GM21528 (cell line): Measurements from ENCODE around the gene SIM2.
"Not testable (repeated sequence)": the region's sequence is repeated elsewhere in the genome, so short reads cannot be mapped to it uniquely, and the experiment has no call there.

Experiments
- ATAC-seq: cut with Tn5 transposase; IDR thresholded peaks from one replicate; pipeline ENCODE4 v1.9.1; 2021; ENCODE audit warnings: mild to moderate bottlenecking, moderate library complexity; ENCODE audit not compliant: unreplicated experiment, low FRiP score

SIM2 gene

DNA sequence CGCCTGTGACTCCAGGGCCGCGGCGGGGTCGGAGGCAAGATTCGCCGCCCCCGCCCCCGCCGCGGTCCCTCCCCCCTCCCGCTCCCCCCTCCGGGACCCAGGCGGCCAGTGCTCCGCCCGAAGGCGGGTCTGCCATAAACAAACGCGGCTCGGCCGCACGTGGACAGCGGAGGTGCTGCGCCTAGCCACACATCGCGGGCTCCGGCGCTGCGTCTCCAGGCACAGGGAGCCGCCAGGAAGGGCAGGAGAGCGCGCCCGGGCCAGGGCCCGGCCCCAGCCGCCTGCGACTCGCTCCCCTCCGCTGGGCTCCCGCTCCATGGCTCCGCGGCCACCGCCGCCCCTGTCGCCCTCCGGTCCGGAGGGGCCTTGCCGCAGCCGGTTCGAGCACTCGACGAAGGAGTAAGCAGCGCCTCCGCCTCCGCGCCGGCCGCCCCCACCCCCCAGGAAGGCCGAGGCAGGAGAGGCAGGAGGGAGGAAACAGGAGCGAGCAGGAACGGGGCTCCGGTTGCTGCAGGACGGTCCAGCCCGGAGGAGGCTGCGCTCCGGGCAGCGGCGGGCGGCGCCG, at the start of gene SIM2:
Gene SIM2, plus strand, starts transcription at position 135 of the 565 bp plus-strand sequence. CDS start 632 bp downstream, outside the sequence.
- ATAC-seq, result no peak

- no peak for ATAC-seq
Measured at GRCh38 chr21:36654324-36654723, 44.6 kb upstream of the SIM2 start.

DNA sequence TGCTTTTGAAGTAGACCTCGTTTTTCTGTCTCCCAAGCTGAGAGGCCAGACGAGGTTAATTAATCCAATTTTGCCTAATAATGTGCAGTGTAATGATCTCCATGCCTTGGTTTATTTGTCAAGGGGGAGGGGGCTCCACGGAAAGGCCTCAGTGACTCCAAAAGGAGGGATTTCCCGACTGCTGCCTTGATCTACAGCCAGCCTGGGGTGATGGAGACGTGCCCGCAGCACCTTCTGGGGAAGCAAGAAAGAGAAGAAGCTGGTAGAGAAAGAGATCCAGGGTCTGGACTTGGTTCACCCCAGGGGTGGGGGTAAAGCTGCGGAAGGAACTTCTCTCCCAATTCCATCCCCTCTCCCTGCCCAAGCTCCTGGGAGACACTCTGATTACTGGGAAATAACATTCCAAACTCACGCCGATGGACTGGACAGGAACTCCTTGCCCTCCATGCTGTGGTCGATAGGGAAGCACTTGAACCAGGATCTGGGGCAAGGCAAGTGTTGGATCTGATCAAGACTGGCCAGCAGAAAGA, 44.1 kb upstream of the SIM2 start:
- ATAC-seq, result no peak

- no peak for ATAC-seq
Measured at GRCh38 chr21:36656138-36656537, 42.8 kb upstream of the SIM2 start.

DNA sequence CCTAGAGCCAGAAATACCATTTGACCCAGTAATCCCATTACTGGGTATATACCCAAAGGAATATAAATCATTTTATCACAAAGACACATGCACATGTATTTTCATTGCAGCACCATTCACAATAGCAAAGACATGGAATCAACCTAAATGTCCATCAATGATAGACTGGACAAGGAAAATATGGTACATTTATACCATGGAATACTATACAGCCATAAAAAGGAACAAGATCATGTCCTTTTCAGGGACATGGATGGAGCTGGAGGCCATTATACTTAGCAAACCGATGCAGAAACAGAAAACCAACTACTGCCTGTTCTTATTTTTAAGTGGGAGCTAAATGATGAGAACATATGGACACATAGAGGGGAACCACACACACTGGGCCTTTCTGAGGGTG, 41.6 kb upstream of the SIM2 start:
- not testable (repeated sequence) for ATAC-seq

- no peak for ATAC-seq
Measured at GRCh38 chr21:36657999-36658398, 40.9 kb upstream of the SIM2 start.

DNA sequence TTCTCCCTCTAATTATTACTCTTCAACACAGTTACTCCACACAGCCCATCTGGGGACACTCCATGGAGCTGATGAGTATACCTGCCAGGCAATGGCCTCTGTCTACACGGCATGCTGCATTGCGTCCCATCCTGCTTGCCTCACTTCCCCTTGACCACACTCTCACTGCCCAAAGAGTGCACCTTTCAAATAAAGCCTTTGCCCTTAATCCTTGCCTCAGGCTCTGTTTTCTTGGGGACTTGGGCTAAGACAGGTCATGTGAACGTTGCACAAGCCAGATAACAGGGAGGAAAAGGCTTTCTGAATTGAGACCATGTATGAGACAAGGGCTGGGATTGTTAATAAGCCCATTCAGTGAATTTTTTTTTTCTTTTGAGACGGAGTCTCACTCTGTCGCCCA, 40.0 kb upstream of the SIM2 start:
- ATAC-seq, result no peak

- no peak for ATAC-seq
Measured at GRCh38 chr21:36661511-36662309, 37.2 kb upstream of the SIM2 start.

DNA sequence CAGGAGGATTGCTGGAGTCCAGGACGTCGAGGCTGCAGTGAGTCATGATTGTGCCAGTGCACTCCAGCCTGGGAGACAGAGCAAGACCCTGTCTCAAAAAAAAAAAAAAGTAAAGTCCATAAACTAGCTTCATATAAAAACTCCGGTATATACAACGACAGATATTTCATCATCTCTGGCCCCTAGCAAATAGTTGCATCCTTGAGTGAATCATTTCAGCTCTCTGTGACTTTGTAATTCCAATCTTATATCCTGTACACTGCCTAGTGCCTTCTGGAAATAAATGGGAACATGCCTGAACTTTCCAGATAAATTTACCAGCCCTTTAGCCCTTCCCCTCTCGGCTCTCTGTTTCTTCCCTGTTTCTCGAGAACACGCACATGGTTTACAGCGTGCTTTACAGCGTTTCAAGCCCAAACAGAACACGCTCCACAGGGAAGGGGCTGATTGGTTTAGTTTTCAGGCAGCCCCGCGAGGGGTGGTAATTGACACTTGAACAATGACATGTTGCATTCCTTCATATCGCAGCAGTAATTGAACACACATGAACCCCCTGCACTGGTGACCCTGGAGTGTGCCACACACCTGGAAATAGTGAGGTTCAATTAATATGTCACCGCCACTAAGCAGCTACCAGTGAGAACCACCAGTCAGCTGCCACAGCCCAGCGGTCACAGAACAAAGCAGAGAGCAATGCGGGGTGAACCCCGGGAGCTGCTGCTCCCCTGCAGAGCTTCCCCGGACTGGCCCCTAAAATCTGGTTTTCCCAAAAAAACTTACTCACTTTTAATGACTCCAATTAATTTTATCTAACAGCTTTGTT, 35.7 kb upstream of the SIM2 start:
- ATAC-seq, result no peak

GRCh38 chr21:36664662-36664990, 34.3 kb upstream of the SIM2 start:
- no peak for ATAC-seq

DNA sequence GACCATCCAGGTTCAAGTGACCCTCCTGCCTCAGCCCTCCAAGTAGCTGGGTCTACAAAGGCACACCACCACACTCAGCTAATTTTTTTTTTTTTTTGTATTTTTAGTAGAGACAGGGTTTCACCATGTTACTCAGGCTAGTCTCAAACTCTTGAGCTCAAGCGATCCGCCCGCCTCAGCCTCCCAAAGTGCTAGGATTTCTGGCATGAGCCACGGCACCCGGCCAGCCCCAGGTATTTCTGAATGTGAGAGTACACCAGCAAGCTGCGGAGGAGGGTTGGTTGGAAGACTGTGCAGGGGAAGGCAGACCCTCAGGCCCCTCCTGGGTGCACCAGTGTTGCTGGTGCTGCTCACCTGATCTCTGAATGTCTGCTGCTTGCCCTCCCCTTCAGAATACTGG, 33.1 kb upstream of the SIM2 start:
- ATAC-seq, result no peak

DNA sequence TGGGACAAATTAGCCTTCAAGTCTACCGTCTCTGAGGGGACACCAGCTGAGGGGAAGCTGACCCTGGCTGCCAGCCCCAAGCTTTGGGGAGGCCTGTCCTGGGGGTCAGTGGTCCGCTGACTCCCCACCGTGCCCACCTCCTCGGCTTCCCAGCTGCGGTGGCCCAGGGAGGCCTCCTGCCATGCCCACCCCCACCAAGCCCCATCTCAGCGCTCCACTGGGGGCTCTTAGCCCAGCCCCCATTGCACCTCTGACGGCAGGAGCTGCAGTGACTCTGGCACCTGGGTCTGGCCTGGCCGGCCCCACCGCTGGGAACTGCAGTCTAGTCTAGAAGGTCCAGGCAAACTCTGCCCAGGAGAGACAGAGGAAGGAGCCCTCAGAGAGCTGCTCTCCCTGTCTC, 30.2 kb upstream of the SIM2 start:
- ATAC-seq, result no peak

- ATAC-seq, result no peak
Measured at GRCh38 chr21:36671836-36672235, 27.1 kb upstream of the SIM2 start.

DNA sequence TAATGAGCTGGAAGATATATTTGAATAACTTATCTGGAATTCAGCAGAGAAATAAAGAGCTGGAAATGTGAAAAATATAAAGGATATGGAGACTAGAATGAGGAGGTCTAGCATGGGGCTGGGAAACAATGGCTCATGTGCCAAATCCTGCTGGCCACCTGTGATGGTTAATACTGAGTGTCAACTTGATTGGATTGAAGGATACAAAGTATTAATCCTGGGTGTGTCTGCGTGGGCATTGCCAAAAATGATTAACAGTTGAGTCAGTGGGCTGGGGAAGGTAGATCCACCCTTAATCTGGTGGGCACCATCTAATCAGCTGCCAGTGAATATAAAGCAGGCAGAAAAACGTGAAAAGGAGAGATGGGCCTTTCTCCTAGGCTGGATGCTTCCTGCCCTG, 26.6 kb upstream of the SIM2 start:
- ATAC-seq, result not testable (repeated sequence)

DNA sequence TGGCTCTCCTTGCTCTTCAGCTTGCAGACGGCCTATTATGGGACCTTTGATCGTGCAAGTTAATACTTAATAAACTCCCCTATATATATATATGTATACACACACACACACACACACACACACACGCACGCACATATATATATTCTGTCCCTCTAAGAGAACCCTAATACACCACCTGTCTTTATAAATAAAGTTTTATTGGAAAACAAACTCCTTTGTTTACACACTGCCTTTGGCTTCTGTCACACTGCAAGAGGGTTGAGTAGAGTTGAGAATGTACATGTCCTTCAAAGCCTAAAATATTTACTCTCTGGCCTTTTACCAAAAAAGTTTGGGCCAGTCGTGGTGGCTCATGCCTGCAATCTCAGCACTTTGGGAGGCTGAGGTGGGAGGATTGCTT, 26.2 kb upstream of the SIM2 start:
- ATAC-seq, result no peak

DNA sequence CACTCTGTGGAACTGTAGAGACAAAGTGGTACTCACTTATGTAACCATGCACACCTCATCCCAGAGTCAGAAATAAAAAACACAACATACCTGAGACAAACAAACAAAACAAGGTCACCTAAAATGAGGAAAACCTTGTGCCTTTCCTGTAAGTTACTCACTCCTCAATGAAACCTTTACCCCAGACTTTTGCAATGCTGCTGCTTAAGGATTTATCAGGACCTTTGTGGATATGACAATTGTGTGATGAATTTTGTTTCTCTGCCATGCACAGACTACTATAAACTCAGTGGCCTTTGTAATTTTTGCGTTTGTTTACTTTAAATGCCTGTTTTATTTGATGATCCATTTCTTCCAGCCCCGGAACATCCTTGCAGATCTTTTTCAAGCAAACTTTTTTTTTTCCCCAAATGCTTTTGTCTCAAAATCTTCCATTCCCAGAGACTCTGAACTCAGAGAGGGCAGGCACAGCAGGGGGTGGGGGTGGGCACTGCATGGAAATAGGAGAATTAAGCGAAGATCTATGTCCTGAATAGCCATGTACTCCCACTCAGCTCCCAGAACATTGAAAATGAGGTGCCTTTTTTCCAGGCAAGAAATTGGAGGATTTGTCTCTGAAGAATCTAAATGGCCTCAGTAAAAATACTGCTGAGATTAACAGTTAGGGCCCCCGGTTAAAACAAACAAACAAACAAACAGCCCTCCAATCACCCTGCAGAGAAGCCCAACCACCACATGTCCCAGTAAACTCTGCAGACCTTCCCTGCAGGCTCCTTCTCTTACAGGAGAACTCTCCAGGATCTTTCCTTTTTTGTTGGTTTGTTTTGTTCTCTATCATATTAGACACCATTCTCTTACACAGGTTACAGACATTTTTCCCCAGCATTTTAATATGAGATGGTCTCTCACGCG, 22.6 kb upstream of the SIM2 start:
- no peak for ATAC-seq

- no peak for ATAC-seq
Measured at GRCh38 chr21:36677443-36677842, 21.5 kb upstream of the SIM2 start.

DNA sequence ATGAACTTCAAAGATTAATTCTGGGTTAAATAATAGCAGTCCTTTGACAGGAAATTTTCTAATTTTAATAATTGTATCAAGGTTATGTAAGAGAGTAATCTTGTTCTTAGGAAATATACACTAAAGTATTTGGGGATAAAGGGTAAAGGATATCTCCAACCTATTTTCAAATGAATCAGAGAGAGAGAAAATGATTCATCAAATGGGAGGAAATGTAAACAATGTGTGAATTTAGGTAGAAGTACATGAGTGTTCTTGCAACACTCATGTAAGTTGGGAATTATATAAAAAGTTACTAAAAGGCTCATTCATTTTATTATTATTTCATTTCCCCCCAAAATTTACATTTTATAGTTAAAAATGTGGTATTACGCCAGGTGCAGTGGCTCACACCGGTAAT, 20.4 kb upstream of the SIM2 start:
- ATAC-seq, result no peak

DNA sequence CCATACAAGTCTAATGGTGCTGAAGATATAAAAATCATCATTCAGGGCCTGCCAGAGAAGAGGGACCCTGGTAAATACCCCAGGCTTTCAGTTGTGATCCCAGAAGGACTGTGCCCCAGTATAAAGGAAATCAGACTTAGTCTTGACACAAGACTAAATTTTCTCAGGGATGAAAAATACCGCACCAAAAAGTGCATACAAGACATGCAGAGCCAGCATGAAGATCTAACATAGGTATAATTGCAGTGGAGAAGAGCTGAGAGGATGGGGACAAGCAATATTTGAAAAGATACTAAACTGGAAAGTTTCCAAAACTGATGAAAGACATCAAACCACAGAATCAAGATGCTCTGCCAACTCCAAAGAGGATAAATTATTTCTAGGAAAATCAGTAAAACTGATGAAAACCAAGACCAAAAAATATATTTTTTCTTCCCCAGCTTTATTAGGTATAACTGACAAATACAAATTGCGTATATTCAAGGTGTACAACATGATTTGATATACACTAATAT, 17.7 kb upstream of the SIM2 start:
- no peak for ATAC-seq
